T-cell (primary cell): Measurements from ENCODE around the gene TMEM50B. TPM values are rescaled to one million over a fixed set of nuclear protein-coding genes. Genes with fewer than 3 reads are reported as not detected.

Experiments
- ATAC-seq, 4 experiments: fragments of 200-7000 bp in 3 of 4; fragments of 150-1000 bp in 1 of 4; cut with Tn5 transposase; replicated peaks in 1 of 4; 1 replicate in 3 of 4; 2 replicates in 1 of 4; pipeline ENCODE4 v1.10.0; 2021; ENCODE audit warnings: moderate library complexity in 3 of 4, mild to moderate bottlenecking in 2 of 4, moderate number of reproducible peaks in 1 of 4
- CTCF ChIA-PET, 2 donors: fragments of 300-600 bp; sonication (Branson Sonifier 250); formaldehyde crosslinking; loops; one replicate each; lab custom pipeline; 2022; ENCODE audit warnings: antibody characterized with exemption in 2 of 2; lab: Charles Lee
- POLR2A ChIA-PET, 2 donors: fragments of 300-600 bp; sonication (Branson Sonifier 250); formaldehyde crosslinking; loops; one replicate each; lab custom pipeline; 2022; ENCODE audit warnings: antibody characterized with exemption in 2 of 2; lab: Charles Lee
- DNase-seq, 35 experiments: peaks; one replicate each; pipeline versions ENCODE4 v3.0.0 to v3.0.0-alpha.2; 2013 to 2023
- H3K27ac ChIP-seq: one replicate; pipeline ENCODE4 v1.5.1; 2013; ENCODE audit warnings: low read length
- H3K27me3 ChIP-seq, 2 experiments: replicated peaks in 1 of 2; 1 replicate in 1 of 2; 2 replicates in 1 of 2; pipeline versions ENCODE4 v1.6.1 to v1.7.0; 2013; ENCODE audit warnings: low read length in 1 of 2, mixed read lengths in 1 of 2; ENCODE audit not compliant: control insufficient read depth in 2 of 2, insufficient read depth in 2 of 2; ENCODE audit errors: extremely low read depth in 1 of 2
- H3K36me3 ChIP-seq, 2 donors: 1 replicate in 1 of 2; 2 replicates in 1 of 2; pipeline versions ENCODE4 v1.6.1 to v1.7.0; 2013; ENCODE audit warnings: low read length in 1 of 2; ENCODE audit not compliant: control insufficient read depth in 2 of 2, insufficient read depth in 1 of 2; ENCODE audit errors: extremely low read depth in 1 of 2
- H3K4me1 ChIP-seq, 2 experiments: 1 replicate in 1 of 2; 2 replicates in 1 of 2; pipeline versions ENCODE4 v1.6.1 to v1.7.0; 2013; ENCODE audit warnings: low read length in 2 of 2, mixed read lengths in 1 of 2; ENCODE audit not compliant: insufficient read depth in 2 of 2, control insufficient read depth in 1 of 2; ENCODE audit errors: extremely low read depth in 1 of 2
- H3K4me3 ChIP-seq, 2 donors: 1 replicate in 1 of 2; 2 replicates in 1 of 2; pipeline versions ENCODE4 v1.5.1 to v1.7.0; 2013; ENCODE audit warnings: mild to moderate bottlenecking in 2 of 2, low read length in 1 of 2, moderate library complexity in 1 of 2; ENCODE audit not compliant: control insufficient read depth in 1 of 2; ENCODE audit errors: extremely low read depth in 1 of 2
- H3K9me3 ChIP-seq: 2 replicates; pipeline ENCODE4 v1.7.0; 2013
- H3K27ac Mint-ChIP-seq, 2 donors: one replicate each; pipeline ENCODE4 v1.8.0; 2020 to 2021; ENCODE audit warnings: mild to moderate bottlenecking in 2 of 2, mixed read lengths in 2 of 2
- H3K27me3 Mint-ChIP-seq, 2 donors: one replicate each; pipeline ENCODE4 v1.8.0; 2021 to 2022; ENCODE audit warnings: mixed read lengths in 2 of 2
- H3K36me3 Mint-ChIP-seq: one replicate; pipeline ENCODE4 v1.8.0; 2021; ENCODE audit warnings: mixed read lengths
- H3K4me1 Mint-ChIP-seq, 3 donors: one replicate each; pipeline ENCODE4 v1.8.0; 2020 to 2022; ENCODE audit warnings: mixed read lengths in 3 of 3, mild to moderate bottlenecking in 1 of 3
- H3K4me3 Mint-ChIP-seq, 3 donors: one replicate each; pipeline ENCODE4 v1.8.0; 2020 to 2022; ENCODE audit warnings: mild to moderate bottlenecking in 3 of 3, mixed read lengths in 3 of 3, moderate library complexity in 3 of 3
- H3K9me3 Mint-ChIP-seq, 3 donors: one replicate each; pipeline ENCODE4 v1.8.0; 2020 to 2022; ENCODE audit warnings: mixed read lengths in 3 of 3
- WGBS: methylation state at CpG from one replicate; pipeline ENCODE4 v1.1.5; 2013; ENCODE audit warnings: missing lambda C conversion rate; ENCODE audit not compliant: insufficient coverage; 5-methylcytosine and 5-hydroxymethylcytosine counted together
- total RNA-seq, 35 experiments: library from RNA in 6 of 35; stranded (reverse) in 6 of 35; fragments of 120-200 nt in 1 of 35; gene quantifications; one replicate each; pipeline versions ENCODE4 v1.2.1 to v1.2.4 and lab custom pipeline; 2013 to 2026

Gene TMEM50B
- 10 to 100 TPM; 47.0 to 98.9 (median 73.4) TPM for total RNA-seq
- 63.2 TPM for total RNA-seq (2013)
- 26.7 to 131 (median 55.9) reads per million in 29 experiments for total RNA-seq (lab: John Stamatoyannopoulos, UW)

- H3K27me3 ChIP-seq = no peaks in the 10 kb centered on the region
- POLR2A ChIA-PET = interaction anchor here (0.7 to 2.0 kb wide), 12 partner anchors 11 to 753 kb away, joined by 3 to 19 read pairs (median 4); partner anchors contain the start of genes DNAJC28 (in 2 of the 2), SON (in 2 of the 2) and GART (in 1 of the 2)
- peak; percentile 90 to 93 (median 91) for ATAC-seq
- no peaks in the 10 kb centered on the region for H3K36me3 Mint-ChIP-seq
- H3K36me3 ChIP-seq = no peaks in the 10 kb centered on the region
- peak within 1 kb of the TSS; percentile 95 to 96 for H3K27ac Mint-ChIP-seq
- DNase-seq = peak; percentile 83 to 98 (median 93)
- H3K27me3 Mint-ChIP-seq = no peaks in the 10 kb centered on the region
- WGBS = under 1% methylated on average over 86 of the region's 93 CpGs
- CTCF ChIA-PET = interaction anchor here (0.5 to 3.0 kb wide), 21 partner anchors 10 to 593 kb away, joined by 3 to 42 read pairs (median 4); partner anchors contain the start of genes DNAJC28 (in 2 of the 2) and DONSON (in 1 of the 2)
- H3K9me3 Mint-ChIP-seq = no peaks in the 10 kb centered on the region
- H3K4me1 ChIP-seq = peaks cover 9 to 20% of the 10 kb centered on the region in 2 experiments
- peaks cover 16 to 28% (median 23%) of the 10 kb centered on the region in 3 donors for H3K4me1 Mint-ChIP-seq
- H3K27ac ChIP-seq = peak within 1 kb of the TSS; percentile 73
- H3K4me3 ChIP-seq = peak within 1 kb of the TSS; percentile 84 to 86
- no peaks in the 10 kb centered on the region for H3K9me3 ChIP-seq
- peak within 1 kb of the TSS; percentile 91 to 92 (median 91) for H3K4me3 Mint-ChIP-seq
Measured at GRCh38 chr21:33479679-33480480, at the start of gene TMEM50B. TSS of gene TMEM50B (minus strand) at chr21:33479974. CDS start at chr21:33468885, 11,089 bp downstream.

GRCh38 chr21:33522953-33523349, 43.2 kb upstream of the TMEM50B start:
- Mint-ChIP-seq H3K27ac (no peak overlapping the region), H3K4me3 (no peak overlapping the region), H3K36me3 (peaks cover 33% of the 10 kb centered on the region), H3K9me3 (no peaks in the 10 kb centered on the region), H3K27me3 (no peaks in the 10 kb centered on the region), H3K4me1 (no peaks in the 10 kb centered on the region)
- no peak overlapping the region for H3K27ac ChIP-seq
- CTCF ChIA-PET = no interaction called here
- H3K36me3 ChIP-seq = peaks cover 2 to 51% of the 10 kb centered on the region in 2 donors
- 67% methylated on average over 1 of the region's 1 CpG for WGBS
- DNase-seq (no peak), ATAC-seq (no peak)
- H3K4me3 ChIP-seq = no peak overlapping the region
- no peaks in the 10 kb centered on the region for H3K9me3 ChIP-seq
- POLR2A ChIA-PET = interaction anchor here in 1 of 2 donors (0.5 kb wide), 1 partner anchor 43 kb away, joined by 4 read pairs; the partner anchor contains the start of gene TMEM50B
- no peaks in the 10 kb centered on the region for H3K27me3 ChIP-seq
- H3K4me1 ChIP-seq = no peaks in the 10 kb centered on the region

DNA sequence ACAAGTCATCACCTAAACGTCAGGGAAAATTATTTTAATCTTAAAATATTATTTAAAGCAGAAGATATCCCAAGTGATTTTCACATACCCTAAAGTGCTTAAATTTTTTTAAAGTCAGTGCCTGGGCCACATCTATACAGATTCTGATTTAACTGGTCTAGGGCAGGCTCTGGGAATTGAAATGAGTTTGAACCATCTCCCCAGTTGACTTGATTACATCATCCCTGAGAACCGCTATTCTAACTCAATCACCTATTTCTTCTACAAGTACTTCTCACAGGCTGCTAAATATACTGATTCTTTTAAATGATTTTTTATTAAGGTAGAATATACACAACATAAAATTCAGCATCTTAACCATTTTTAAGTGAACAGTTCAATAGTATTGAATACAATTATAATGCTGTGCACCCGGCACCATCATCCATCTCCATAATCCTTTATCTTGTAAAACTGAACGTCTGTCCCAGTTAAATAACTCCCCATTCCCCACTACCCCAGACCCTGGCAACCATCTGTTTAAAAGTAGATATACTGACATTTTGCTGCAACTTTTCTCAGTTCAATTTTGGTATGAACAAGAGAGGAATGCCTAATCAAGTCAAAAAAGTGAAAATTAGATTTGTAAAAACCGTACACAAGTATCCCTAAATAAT, 42.7 kb upstream of the TMEM50B start:
- H3K4me1 ChIP-seq = no peaks in the 10 kb centered on the region
- POLR2A ChIA-PET = no interaction called here
- no CpG with 5 or more reads among the region's 5 CpGs for whole genome bisulfite sequencing
- ATAC-seq (no peak), DNase-seq (no peak)
- H3K9me3 ChIP-seq = no peaks in the 10 kb centered on the region
- Mint-ChIP-seq H3K27ac (no peak overlapping the region), H3K4me1 (no peaks in the 10 kb centered on the region), H3K36me3 (peaks cover 36% of the 10 kb centered on the region), H3K27me3 (no peaks in the 10 kb centered on the region), H3K9me3 (no peaks in the 10 kb centered on the region), H3K4me3 (no peak overlapping the region)
- CTCF ChIA-PET = no interaction called here
- H3K4me3 ChIP-seq = no peak overlapping the region
- H3K27me3 ChIP-seq = no peaks in the 10 kb centered on the region
- peaks cover 2 to 51% of the 10 kb centered on the region in 2 donors for H3K36me3 ChIP-seq
- H3K27ac ChIP-seq = no peak overlapping the region

- CTCF ChIA-PET = interaction anchor here in 1 of 2 donors (0.7 kb wide), 1 partner anchor 822 kb away, joined by 3 read pairs; no protein-coding TSS in a partner anchor
Measured at GRCh38 chr21:33518899-33519298, 39.1 kb upstream of the TMEM50B start.

DNA sequence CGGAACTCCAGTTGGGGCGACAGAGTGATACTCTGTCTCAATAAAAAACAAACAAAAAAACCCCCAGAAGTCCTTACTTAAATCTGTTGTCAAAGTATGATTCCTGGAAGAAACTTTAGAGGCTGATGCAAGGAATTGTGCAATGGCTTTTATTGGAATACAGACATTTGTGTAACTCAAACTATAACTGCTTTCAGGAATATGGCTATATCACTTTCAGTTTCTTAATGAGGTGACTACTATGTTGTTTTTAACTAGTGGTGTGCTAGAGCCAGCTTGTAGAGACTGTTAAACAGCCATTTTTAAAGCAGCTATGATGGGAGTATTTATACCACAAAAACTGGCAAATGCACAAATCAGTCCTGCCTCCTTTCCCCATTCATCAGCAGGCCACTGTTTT, 34.5 kb upstream of the TMEM50B start:
- Mint-ChIP-seq H3K4me1 (no peaks in the 10 kb centered on the region), H3K36me3 (peaks cover 57% of the 10 kb centered on the region), H3K9me3 (no peaks in the 10 kb centered on the region), H3K27ac (peak overlapping the region in 1 of 2 donors; percentile 11), H3K4me3 (no peak overlapping the region), H3K27me3 (no peaks in the 10 kb centered on the region)
- CTCF ChIA-PET = interaction anchor here (0.5 to 1.3 kb wide), 2 partner anchors 80 to 91 kb away, joined by 4 to 7 read pairs; no protein-coding TSS in a partner anchor
- Histone ChIP-seq H3K27ac (no peak overlapping the region), H3K4me1 (no peaks in the 10 kb centered on the region), H3K9me3 (no peaks in the 10 kb centered on the region), H3K27me3 (no peaks in the 10 kb centered on the region), H3K4me3 (no peak overlapping the region), H3K36me3 (peaks cover 9 to 76% of the 10 kb centered on the region in 2 donors)
- no peak for ATAC-seq
- POLR2A ChIA-PET = no interaction called here
- DNase-seq = no peak
- no CpG with 5 or more reads among the region's 2 CpGs for WGBS

More at GRCh38 chr21:33518899-33519298, 39.1 kb upstream of the TMEM50B start:
- Histone ChIP-seq H3K36me3 (peaks cover 0 to 56% of the 10 kb centered on the region in 2 donors), H3K9me3 (no peaks in the 10 kb centered on the region), H3K4me1 (no peaks in the 10 kb centered on the region), H3K4me3 (no peak overlapping the region), H3K27ac (no peak overlapping the region), H3K27me3 (no peaks in the 10 kb centered on the region)
- H3K27ac Mint-ChIP-seq = no peak overlapping the region
- H3K9me3 Mint-ChIP-seq = no peaks in the 10 kb centered on the region
- WGBS = 83% methylated on average over 2 of the region's 4 CpGs
- POLR2A ChIA-PET = interaction anchor here in 1 of 2 donors (0.7 to 1.2 kb wide), 2 partner anchors 8 to 19 kb away, joined by 4 to 5 read pairs; no protein-coding TSS in a partner anchor
- H3K27me3 Mint-ChIP-seq = no peaks in the 10 kb centered on the region
- peaks cover 50% of the 10 kb centered on the region for H3K36me3 Mint-ChIP-seq
- ATAC-seq (no peak), DNase-seq (no peak)
- H3K4me1 Mint-ChIP-seq = no peaks in the 10 kb centered on the region
- H3K4me3 Mint-ChIP-seq = no peak overlapping the region

DNA sequence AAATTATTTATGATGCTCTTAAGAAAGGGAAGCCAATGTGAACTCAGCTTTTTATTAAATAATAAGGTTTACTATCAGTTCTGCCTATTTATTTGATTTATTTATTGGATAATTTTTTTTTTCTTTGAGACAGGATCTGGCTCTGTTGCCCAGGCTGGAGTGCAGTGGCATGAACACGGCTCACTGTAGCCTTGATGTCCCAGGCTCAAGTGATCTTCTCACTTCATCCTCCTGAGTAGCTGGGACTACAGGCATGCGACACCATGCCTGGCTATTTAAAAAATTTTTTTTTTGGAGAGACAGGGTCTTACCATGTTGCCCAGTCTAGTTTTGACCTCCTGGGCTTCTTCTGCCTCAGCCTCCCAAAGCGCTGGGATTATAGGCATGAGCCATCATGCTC, 32.7 kb upstream of the TMEM50B start:
- Histone ChIP-seq H3K4me1 (no peaks in the 10 kb centered on the region), H3K9me3 (no peaks in the 10 kb centered on the region), H3K36me3 (peaks cover 13 to 72% of the 10 kb centered on the region in 2 donors), H3K27ac (no peak overlapping the region), H3K27me3 (no peaks in the 10 kb centered on the region), H3K4me3 (no peak overlapping the region)
- no peaks in the 10 kb centered on the region for H3K9me3 Mint-ChIP-seq
- WGBS = 100% methylated on average over 1 of the region's 3 CpGs
- no peak overlapping the region for H3K4me3 Mint-ChIP-seq
- H3K27ac Mint-ChIP-seq = no peak overlapping the region
- H3K27me3 Mint-ChIP-seq = no peaks in the 10 kb centered on the region
- ATAC-seq = no peak
- POLR2A ChIA-PET = no interaction called here
- no peaks in the 10 kb centered on the region for H3K4me1 Mint-ChIP-seq
- CTCF ChIA-PET = no interaction called here
- H3K36me3 Mint-ChIP-seq = peaks cover 57% of the 10 kb centered on the region
- DNase-seq = no peak
